NCI-H748 treated with DMSO at 0.1 percent for 48 hours (cell line): ENCODE data around the gene ETV5.
"Not testable (repeated sequence)": the region's sequence is repeated elsewhere in the genome, so short reads cannot be mapped to it uniquely, and the experiment has no call there.

Experiments used
- DNase-seq: peaks from one replicate; lab custom pipeline; 2025; lab: John Stamatoyannopoulos, UW

Gene ETV5

DNA sequence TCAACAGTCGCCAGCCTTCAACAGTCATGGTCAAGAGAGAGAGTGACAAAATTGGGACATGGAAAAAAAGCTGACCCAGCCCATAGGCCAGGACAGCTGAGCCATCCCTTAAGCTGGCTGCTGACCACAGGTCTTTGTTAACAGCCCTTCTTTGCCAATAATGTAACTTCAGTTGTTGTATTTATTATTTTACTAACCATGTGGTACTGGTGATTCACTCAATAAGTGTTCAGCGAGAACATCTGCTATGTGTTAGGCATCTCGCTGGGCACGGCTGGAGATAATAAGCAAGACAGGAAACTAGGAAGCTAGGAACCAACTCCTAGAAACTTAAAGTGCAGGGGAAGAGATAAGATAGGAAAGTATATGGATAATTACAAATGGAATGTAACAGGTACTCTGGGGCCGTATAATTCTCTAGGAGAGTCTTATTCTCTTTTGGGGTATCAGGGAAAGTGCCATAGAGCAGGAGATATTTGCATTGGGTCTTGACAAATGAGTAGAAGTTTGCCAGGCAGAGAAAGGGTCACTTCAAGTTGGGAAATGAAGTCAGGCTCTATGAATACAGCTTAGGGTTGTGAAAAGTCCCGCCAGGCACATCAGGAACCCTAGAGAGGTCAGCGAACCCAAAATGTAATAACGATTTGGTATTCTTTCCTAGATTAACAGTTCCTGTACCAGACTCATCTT lies 87.1 kb downstream of the ETV5 start:
- DNase-seq, result no peak

DNA sequence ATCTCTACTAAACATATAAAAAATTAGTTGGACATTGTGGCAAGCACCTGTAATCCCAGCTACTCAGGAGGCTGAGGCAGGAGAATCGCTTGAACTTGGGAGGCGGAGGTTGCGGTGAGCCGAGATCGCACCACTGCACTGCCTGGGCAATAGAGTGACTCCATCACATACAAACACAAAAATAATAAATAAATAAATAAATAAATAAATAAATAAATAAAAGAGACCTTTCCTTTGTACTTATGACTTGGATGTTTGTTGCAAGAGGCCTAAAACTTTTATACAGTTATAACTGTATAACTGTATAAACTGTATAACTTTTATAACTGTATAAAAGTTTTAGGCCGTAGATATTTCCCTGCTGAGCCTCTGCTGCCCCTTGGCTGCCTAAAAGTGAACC lies 87.6 kb downstream of the ETV5 start:
- DNase-seq, result not testable (repeated sequence)

DNA sequence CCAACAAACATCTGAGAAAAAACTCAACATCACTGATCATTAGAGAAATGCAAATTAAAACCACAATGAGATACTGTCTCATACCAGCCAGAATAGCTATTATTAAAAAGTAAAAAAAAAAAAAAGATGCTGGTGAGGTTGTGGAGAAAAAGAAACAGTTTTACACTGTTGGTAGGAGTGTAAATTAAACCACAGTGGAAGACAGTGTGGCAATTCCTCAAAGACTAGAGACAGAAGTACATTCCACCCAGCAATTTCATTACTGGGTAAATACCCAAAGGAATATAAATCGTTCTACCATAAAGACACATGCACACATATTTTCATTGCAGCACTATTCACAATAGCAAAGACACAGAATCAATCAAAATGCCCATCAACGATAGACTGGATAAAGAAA lies 89.6 kb downstream of the ETV5 start:
- not testable (repeated sequence) for DNase-seq

DNA sequence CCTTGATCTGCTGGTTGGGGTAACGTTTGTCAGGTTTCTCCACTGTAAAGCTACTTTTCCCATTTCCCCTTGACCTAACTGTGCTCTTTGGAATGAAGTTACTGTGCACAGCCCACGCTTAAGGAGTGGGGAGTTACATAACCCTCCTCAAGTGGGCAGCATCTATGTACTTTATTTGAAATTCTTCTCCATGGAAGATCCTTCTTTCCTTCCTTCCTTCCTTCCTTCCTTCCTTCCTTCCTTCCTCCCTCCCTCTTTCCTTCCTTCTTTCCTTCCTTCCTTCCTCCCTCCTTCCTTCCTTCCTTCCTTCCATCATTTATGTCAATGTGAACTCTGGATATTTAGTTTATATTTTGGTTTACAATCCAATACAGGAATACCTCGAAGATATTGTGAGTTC lies 94.0 kb downstream of the ETV5 start:
- no peak for DNase-seq

DNA sequence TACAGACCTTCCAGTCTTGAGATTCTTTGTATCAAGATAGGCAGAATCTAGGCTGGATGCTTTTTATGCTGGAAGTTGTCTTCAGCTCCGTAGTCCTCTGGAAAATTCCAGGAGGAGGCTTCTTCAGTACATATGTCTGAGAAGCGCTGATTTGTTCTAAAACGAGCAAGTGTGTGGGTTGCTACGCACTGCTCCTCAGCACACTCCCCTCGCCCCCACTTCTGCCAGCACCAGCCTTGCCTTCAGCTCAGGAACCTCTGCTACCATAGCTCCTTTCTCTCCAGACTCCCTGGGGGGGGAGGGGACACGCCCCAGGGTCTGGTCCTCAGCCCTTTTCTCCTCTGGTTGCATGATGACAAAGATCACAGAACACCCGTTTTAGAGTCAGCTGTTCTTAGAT lies 95.6 kb downstream of the ETV5 start:
- DNase-seq, result no peak

DNA sequence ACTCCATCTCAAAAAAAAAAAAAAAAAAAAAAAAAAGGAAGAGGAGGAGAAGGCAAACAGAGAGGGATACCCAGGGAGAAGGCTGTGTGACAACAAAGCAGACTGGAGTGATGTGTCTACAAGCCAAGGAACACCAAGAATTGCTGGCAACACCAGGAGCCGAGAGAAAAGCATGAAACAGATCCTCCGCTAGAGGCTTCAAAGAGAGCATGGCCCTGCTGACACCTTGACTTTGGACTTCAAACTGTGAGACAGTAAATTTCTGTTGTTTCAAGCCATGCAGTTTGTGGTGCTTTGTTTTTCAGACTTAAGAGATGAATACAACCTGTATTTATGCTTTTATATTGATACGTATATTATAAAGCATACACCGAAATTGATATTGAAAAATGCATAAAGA lies 96.8 kb downstream of the ETV5 start:
- DNase-seq, result no peak

DNA sequence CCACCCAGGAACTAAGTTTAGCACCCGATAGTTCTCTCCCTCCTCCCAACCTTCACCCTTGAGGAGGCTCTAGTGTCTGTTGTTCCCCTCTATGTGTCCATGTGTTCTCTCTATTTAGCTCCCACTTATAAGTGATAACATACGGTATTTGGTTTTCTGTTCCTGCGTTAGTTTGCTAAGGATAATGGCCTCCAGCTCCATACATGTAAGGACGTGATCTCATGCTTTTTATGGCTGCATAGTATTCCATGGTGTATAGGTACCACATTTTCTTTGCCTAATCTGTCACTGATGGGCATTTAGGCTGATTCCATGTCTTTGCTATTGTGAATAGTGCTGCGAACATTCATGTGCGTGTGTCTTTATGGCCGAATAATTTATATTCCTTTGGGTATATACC lies 104.2 kb downstream of the ETV5 start:
- no peak for DNase-seq

DNA sequence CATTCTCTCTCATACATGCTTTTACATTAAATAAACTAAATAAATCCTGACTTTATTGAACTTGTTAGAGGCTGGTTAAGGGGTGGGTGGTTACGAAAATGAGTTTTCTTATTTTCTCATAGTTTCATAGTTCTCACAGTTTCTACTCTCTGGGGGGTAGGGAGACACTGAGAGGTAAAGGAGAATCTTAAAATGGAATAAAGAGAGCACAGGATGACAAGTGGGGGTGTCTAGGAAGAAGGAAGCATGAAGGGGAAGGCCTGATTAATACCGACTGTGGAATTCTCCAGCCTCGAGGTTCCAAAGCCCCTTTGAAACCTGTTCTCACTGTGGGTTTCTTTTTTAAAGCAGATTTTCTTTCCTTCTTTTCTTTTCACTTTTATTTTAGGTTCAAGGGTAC lies 104.7 kb downstream of the ETV5 start:
- DNase-seq, result no peak

DNA sequence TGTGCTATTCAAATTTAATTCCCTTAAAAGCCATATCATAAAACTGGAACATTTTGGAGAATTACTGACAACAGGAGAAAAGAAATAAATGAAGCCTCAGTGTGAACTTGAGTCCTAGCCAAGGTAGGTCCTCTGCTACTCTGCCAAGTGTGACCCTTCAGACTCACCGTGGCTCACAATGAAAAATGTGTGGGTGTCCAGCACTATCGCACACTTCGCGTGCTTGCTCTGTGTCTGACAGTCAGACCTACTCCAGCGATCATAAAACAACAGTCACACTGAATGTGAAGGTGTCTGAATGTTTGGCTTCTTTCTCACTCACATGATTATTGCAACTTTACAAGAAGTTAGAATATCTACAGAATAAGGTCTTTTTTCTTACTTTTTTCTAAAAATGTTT lies 105.3 kb downstream of the ETV5 start:
- DNase-seq, result no peak

DNA sequence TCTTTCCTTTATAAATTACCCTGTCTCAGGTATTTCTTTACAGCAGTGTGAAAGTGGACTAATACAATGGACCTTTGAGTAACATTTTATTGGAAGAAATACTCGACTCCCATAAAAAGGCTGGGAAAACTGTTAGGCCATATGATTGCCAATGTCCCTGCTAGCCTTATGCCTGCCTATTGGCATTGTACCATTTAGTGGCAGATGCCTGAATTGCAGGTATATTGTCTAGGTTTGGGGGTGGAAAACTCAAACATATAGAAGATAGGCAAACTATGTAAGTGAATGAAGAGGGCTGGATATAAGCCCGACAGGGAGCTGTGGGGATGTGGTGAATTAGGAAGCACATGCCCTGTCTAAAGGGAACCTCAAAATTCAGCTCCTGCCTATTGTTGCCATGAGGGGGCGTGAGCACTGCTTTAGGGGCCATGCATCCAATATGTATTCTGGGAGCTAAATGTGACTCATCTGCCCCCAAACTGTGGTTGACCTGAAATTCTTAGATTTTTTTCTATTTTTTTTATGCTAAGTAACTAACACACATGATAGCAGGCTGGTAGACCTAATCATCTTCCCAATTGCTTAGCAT lies 105.9 kb downstream of the ETV5 start:
- DNase-seq, result no peak

DNA sequence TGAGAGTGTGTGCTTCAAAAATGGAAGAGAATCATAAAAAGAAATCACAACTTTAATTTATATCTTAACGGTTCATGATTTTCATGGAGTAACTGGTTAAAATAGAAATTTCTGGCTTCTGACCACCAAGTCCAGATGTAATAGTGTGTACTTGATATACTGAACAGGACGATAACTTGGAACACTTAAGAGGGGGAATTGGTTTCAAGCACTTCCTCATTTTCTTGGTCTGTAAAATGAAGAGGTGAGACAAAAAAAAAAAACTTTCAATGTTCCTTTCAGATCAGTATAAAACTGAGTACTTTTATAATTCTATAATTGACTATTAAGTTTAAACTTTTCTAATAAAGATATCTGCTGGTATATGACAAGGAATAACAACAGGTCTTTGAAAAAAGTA lies 107.0 kb downstream of the ETV5 start:
- DNase-seq, result no peak

DNA sequence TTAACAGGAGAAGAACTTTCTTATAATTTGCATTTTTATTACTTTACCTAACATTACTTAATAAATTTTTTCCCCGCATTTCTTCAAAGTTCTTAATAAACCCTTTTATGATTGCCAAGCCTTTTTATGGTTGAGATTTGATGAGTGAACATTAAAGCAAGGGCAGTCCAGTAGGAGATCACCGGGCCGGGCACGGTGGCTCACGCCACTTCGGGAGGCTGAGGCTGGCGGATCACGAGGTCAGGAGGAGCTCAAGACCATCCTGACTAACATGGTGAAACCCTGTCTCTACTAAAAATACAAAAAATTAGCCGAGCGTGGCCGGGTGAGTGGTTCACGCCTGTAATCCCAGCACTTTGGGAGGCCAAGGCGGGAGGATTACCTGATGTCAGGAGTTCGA lies 109.7 kb downstream of the ETV5 start:
- DNase-seq, result no peak

DNA sequence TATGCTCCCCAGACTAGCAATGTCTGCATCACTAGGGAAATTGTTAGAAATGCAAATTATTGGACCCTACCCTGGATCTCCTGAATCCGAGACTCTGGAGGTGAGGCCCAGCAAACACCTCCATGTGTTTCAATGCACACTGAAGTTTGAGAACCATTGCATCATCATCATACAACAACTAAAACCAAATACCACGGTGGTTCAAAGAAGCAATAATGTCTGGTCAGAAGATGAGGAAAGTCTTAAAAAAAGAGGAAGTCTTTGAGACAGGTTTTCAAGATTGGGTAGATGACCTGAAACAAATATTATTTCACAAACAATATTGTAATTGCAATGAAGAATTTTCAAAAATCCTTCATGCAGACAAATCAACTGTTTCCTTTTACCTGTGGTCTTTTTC lies 110.8 kb downstream of the ETV5 start:
- DNase-seq, result no peak

DNA sequence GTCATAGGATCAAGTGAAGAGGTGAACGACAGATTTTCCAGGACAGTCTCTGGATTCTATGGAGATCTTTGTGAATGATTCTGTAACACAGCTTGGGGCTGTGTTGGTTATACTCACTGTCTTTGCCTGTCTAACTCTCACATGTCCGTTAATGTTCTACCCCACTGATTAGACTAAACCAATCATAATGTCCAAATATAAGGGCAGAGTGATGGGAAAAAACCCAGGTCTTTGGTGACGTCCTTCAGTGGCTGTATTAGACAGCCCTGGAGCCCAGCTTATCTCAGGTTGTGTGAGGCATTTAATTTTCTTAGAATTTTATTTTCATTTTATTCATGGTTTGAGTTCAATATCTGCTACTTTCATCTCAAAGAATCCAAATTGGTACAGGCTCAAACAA lies 111.8 kb downstream of the ETV5 start:
- DNase-seq, result no peak
